ENCODE results near the gene ZBTB39.

GRCh38 chr12:57046947-57047890 is 40.9 kb upstream of the ZBTB39 start:
- TF ChIP-seq CTCF (IDR thresholded peaks at IDR 0.05) (no peak), POLR2A (IDR thresholded peaks at IDR 0.05) (no peak)

Measured in gastroesophageal sphincter (tissue), 3 donors.